IMR-90 (cell line): ENCODE data around the gene AKAP6. TPM values are rescaled to one million over a fixed set of nuclear protein-coding genes. Genes with fewer than 3 reads are reported as not detected.

Experiments
- ATAC-seq: fragments of 200-7000 bp; cut with Tn5 transposase; 2 replicates; pipeline ENCODE4 v1.9.1; 2020; ENCODE audit warnings: low read depth, mild to moderate bottlenecking, moderate library complexity
- BruUV-seq: library from RNA; stranded (reverse); fragments of 400-500 nt; replicated peaks from 2 replicates; lab custom pipeline; 2021; lab: Mats Ljungman, UMichigan
- CTCF ChIA-PET: fragments of 300-600 bp; formaldehyde crosslinking; extraction: SDS; loops from one replicate; lab custom pipeline; 2021; ENCODE audit warnings: antibody characterized with exemption; lab: Yijun Ruan, JAX
- POLR2A ChIA-PET: fragments of 300-600 bp; sonication (Branson Sonifier 250); formaldehyde crosslinking; loops from one replicate; lab custom pipeline; 2022; ENCODE audit warnings: antibody characterized with exemption; ENCODE audit not compliant: unreplicated experiment; lab: Charles Lee
- DNase-seq: peaks from one replicate; pipeline ENCODE4 v3.0.0; 2013
- H2AFZ ChIP-seq: replicated peaks from 2 replicates; pipeline ENCODE3; 2013; ENCODE audit warnings: low read length, mild to moderate bottlenecking; ENCODE audit not compliant: poor library complexity
- H2AK5ac ChIP-seq: 2 replicates; pipeline ENCODE4 v1.6.1; 2013; ENCODE audit warnings: low read depth, low read length, inconsistent platforms
- H2AK9ac ChIP-seq: replicated peaks from 2 replicates; pipeline ENCODE3; 2013; ENCODE audit warnings: mild to moderate bottlenecking, low read depth, low read length, moderate library complexity; ENCODE audit not compliant: poor library complexity
- H2BK120ac ChIP-seq: 2 replicates; pipeline ENCODE4 v1.6.1; 2013; ENCODE audit warnings: low read depth, low read length, inconsistent platforms
- H2BK15ac ChIP-seq: 3 replicates; pipeline ENCODE4 v1.6.1; 2013; ENCODE audit warnings: low read depth, low read length, inconsistent platforms
- H2BK20ac ChIP-seq: 2 replicates; pipeline ENCODE4 v1.6.1; 2013; ENCODE audit warnings: low read depth, mild to moderate bottlenecking, inconsistent platforms, low read length, moderate library complexity
- H2BK5ac ChIP-seq: 2 replicates; pipeline ENCODE4 v1.6.1; 2013; ENCODE audit warnings: mild to moderate bottlenecking, low read depth, low read length, inconsistent platforms; ENCODE audit not compliant: poor library complexity, severe bottlenecking
- H3K14ac ChIP-seq: replicated peaks from 2 replicates; pipeline ENCODE4 v1.6.1; 2013; ENCODE audit warnings: low read depth, low read length, inconsistent platforms
- H3K18ac ChIP-seq: 2 replicates; pipeline ENCODE4 v1.6.1; 2013; ENCODE audit warnings: low read depth, low read length, control low read depth
- H3K23ac ChIP-seq: 2 replicates; pipeline ENCODE4 v1.6.1; 2013; ENCODE audit warnings: low read depth, low read length, inconsistent platforms
- H3K27ac ChIP-seq: 2 replicates; pipeline ENCODE4 v1.5.1; 2013; ENCODE audit warnings: mild to moderate bottlenecking, control low read depth, low read length; ENCODE audit not compliant: insufficient read depth
- H3K27me3 ChIP-seq: 2 replicates; pipeline ENCODE4 v1.6.1; 2013; ENCODE audit warnings: low read length; ENCODE audit not compliant: control insufficient read depth, insufficient read depth
- H3K36me3 ChIP-seq: 2 replicates; pipeline ENCODE4 v1.6.1; 2013; ENCODE audit warnings: low read length, mixed read lengths; ENCODE audit not compliant: control insufficient read depth, insufficient read depth
- H3K4ac ChIP-seq: 2 replicates; pipeline ENCODE4 v1.6.1; 2013; ENCODE audit warnings: low read depth, low read length, inconsistent platforms
- H3K4me1 ChIP-seq: 2 replicates; pipeline ENCODE4 v1.6.1; 2013; ENCODE audit warnings: low read length, mixed read lengths; ENCODE audit not compliant: control insufficient read depth, insufficient read depth
- H3K4me2 ChIP-seq: 2 replicates; pipeline ENCODE4 v1.6.1; 2013; ENCODE audit warnings: low read depth, mild to moderate bottlenecking, control low read depth, low read length, moderate library complexity
- H3K4me3 ChIP-seq: 2 replicates; pipeline ENCODE4 v1.5.1; 2013; ENCODE audit warnings: low read depth, mild to moderate bottlenecking, control low read depth, low read length, moderate library complexity; ENCODE audit not compliant: insufficient read depth
- H3K56ac ChIP-seq: 2 replicates; pipeline ENCODE4 v1.6.1; 2013; ENCODE audit warnings: low read length, inconsistent platforms; ENCODE audit not compliant: insufficient read depth; ENCODE audit errors: extremely low read depth
- H3K79me1 ChIP-seq, 2 experiments: 2 replicates each; pipeline ENCODE4 v1.6.1; 2013; ENCODE audit warnings: low read length in 2 of 2, inconsistent platforms in 1 of 2, low read depth in 1 of 2
- H3K9ac ChIP-seq: 2 replicates; pipeline ENCODE4 v1.6.1; 2013; ENCODE audit warnings: low read depth, low read length, control low read depth
- H3K9me1 ChIP-seq: 2 replicates; pipeline ENCODE4 v1.6.1; 2013; ENCODE audit warnings: low read length, inconsistent platforms; ENCODE audit not compliant: insufficient read depth
- H3K9me3 ChIP-seq: 2 replicates; pipeline ENCODE4 v1.6.1; 2013; ENCODE audit warnings: low read length; ENCODE audit not compliant: control insufficient read depth, insufficient read depth
- H4K20me1 ChIP-seq: 2 replicates; pipeline ENCODE4 v1.6.1; 2013; ENCODE audit warnings: low read length, inconsistent platforms; ENCODE audit not compliant: insufficient read depth
- H4K5ac ChIP-seq: 2 replicates; pipeline ENCODE4 v1.6.1; 2013; ENCODE audit warnings: mild to moderate bottlenecking, low read depth, low read length, control low read depth
- H4K8ac ChIP-seq, 2 experiments: 2 replicates each; pipeline ENCODE4 v1.6.1; 2013; ENCODE audit warnings: low read depth in 2 of 2, low read length in 2 of 2, control low read depth in 1 of 2, inconsistent platforms in 1 of 2
- H4K91ac ChIP-seq: 2 replicates; pipeline ENCODE4 v1.6.1; 2013; ENCODE audit warnings: low read depth, low read length, inconsistent platforms; ENCODE audit not compliant: insufficient read depth
- BHLHE40 ChIP-seq: fragments of 150-350 bp; IDR thresholded peaks from 2 replicates; pipeline ENCODE4 v1.6.1; 2016; ENCODE audit warnings: mild to moderate bottlenecking, low read depth, low read length
- CEBPB ChIP-seq: IDR thresholded peaks from 2 replicates; pipeline ENCODE4 v1.6.1; 2012; ENCODE audit warnings: low read depth, low read length, improper control_type of control experiment
- CHD1 ChIP-seq: IDR thresholded peaks from 2 replicates; pipeline ENCODE4 v1.6.1; 2012; ENCODE audit warnings: low read depth, low read length, improper control_type of control experiment
- CTCF ChIP-seq: conservative IDR thresholded peaks from 2 replicates; pipeline ENCODE4 v1.5.1; 2012; ENCODE audit warnings: mild to moderate bottlenecking, low read depth, low read length, improper control_type of control experiment
- ELK1 ChIP-seq: fragments of 150-350 bp; IDR thresholded peaks from 2 replicates; pipeline ENCODE4 v1.6.1; 2016; ENCODE audit warnings: low read depth, mild to moderate bottlenecking, low read length, moderate library complexity, borderline replicate concordance
- FOS ChIP-seq: fragments of 150-350 bp; IDR thresholded peaks from 2 replicates; pipeline ENCODE4 v1.6.1; 2016; ENCODE audit warnings: low read depth, low read length
- MAFK ChIP-seq: IDR thresholded peaks from 2 replicates; pipeline ENCODE4 v1.6.1; 2012; ENCODE audit warnings: low read depth, low read length, improper control_type of control experiment
- MAZ ChIP-seq: IDR thresholded peaks from 2 replicates; pipeline ENCODE4 v1.6.1; 2012; ENCODE audit warnings: low read depth, mild to moderate bottlenecking, low read length, improper control_type of control experiment, moderate library complexity, borderline replicate concordance
- MXI1 ChIP-seq: IDR thresholded peaks from 2 replicates; pipeline ENCODE4 v1.6.1; 2012; ENCODE audit warnings: low read depth, mild to moderate bottlenecking, low read length, moderate library complexity, borderline replicate concordance
- NFE2L2 ChIP-seq: fragments of 150-350 bp; IDR thresholded peaks from 2 replicates; pipeline ENCODE4 v1.6.1; 2016; ENCODE audit warnings: low read depth, mild to moderate bottlenecking, low read length
- POLR2A ChIP-seq: IDR thresholded peaks from 2 replicates; pipeline ENCODE4 v1.6.1; 2012; ENCODE audit warnings: mild to moderate bottlenecking, low read depth, low read length
- RAD21 ChIP-seq: IDR thresholded peaks from 2 replicates; pipeline ENCODE4 v1.6.1; 2012; ENCODE audit warnings: low read length, improper control_type of control experiment
- RCOR1 ChIP-seq: IDR thresholded peaks from 2 replicates; pipeline ENCODE4 v1.6.1; 2012; ENCODE audit warnings: mild to moderate bottlenecking, low read length, improper control_type of control experiment; ENCODE audit not compliant: insufficient replicate concordance
- RFX5 ChIP-seq: IDR thresholded peaks from 2 replicates; pipeline ENCODE4 v1.8.0; 2012; ENCODE audit warnings: low read depth, mild to moderate bottlenecking, low read length, moderate library complexity
- SMC3 ChIP-seq: fragments of 150-350 bp; IDR thresholded peaks from 2 replicates; pipeline ENCODE4 v1.6.1; 2016; ENCODE audit warnings: low read depth, mild to moderate bottlenecking, antibody characterized with exemption, low read length, moderate library complexity
- USF2 ChIP-seq: fragments of 150-350 bp; IDR thresholded peaks from 2 replicates; pipeline ENCODE4 v1.6.1; 2017; ENCODE audit warnings: mild to moderate bottlenecking, antibody characterized with exemption, low read length, low read depth
- WGBS, 2 experiments: methylation state at CpG; one replicate each; pipeline versions ENCODE4 v1.1.5 to v1.1.7; 2013; ENCODE audit warnings: missing lambda C conversion rate in 2 of 2; ENCODE audit not compliant: insufficient read length in 1 of 2; ENCODE audit errors: extremely low coverage in 2 of 2; 5-methylcytosine and 5-hydroxymethylcytosine counted together
- dilution Hi-C: fragments of 300-500 bp; cut with HindIII; formaldehyde crosslinking; loops from one replicate; pipeline ENCODE4 v1.14.3; 2018; ENCODE audit warnings: low sequenced_read_pairs; ENCODE audit not compliant: unreplicated experiment
- in situ Hi-C: fragments of 300-500 bp; cut with MboI; formaldehyde crosslinking; loops from 3 replicates; pipeline ENCODE4 v1.14.3; 2019; ENCODE audit warnings: low sequenced_read_pairs, inconsistent platforms, mixed read lengths
- intact Hi-C: fragments of 100-400 bp; cut with micrococcal nuclease; formaldehyde crosslinking; loops from 2 replicates; pipeline ENCODE4 v1.10.0; 2022
- polyA plus RNA-seq, 3 experiments: library from polyadenylated mRNA; depleted of rRNA; stranded (reverse); fragments of >200 nt; gene quantifications; 2 replicates each; pipeline ENCODE4 v1.2.3, GENCODE V29; 2012; ENCODE audit warnings: low replicate concordance in 1 of 3
- total RNA-seq: library from RNA; depleted of rRNA; stranded (reverse); fragments of >200 nt; gene quantifications from 2 replicates; pipeline ENCODE4 v1.2.3, GENCODE V29; 2012

Gene AKAP6
- total and polyA plus RNA-seq, 2 of the 4 experiments (the other 2 are of a cell fraction) = 0.22 to 1.6 TPM

- Histone ChIP-seq H4K91ac (no peak overlapping the region), H3K4me2 (no peak overlapping the region), H3K27me3 (no peaks in the 10 kb centered on the region; the same call in 1 of the 2 replicates), H3K27ac (no peak overlapping the region), H2AK9ac (no peak overlapping the region), H2BK20ac (no peak overlapping the region), H2BK5ac (no peak overlapping the region), H4K5ac (no peak overlapping the region), H3K9ac (no peak overlapping the region), H3K4me1 (no peaks in the 10 kb centered on the region), H3K18ac (no peak overlapping the region), H3K79me1 (no peaks in the 10 kb centered on the region), H2BK15ac (no peak overlapping the region), H3K23ac (no peak overlapping the region), H3K36me3 (no peaks in the 10 kb centered on the region), H3K56ac (no peak overlapping the region), H2AK5ac (no peak overlapping the region), H3K9me3 (no peaks in the 10 kb centered on the region), H4K8ac (no peak overlapping the region), H4K20me1 (no peaks in the 10 kb centered on the region), H3K4ac (no peak overlapping the region), H2AFZ (no peak overlapping the region), H3K14ac (no peak overlapping the region), H3K4me3 (no peak overlapping the region), H2BK120ac (no peak overlapping the region), H3K9me1 (no peaks in the 10 kb centered on the region)
- no TSS peak for BruUV-seq
- dilution Hi-C loops (no loop called here), intact Hi-C loops (no loop called here), in situ Hi-C loops (no loop called here)
- WGBS, 2 experiments = no CpG with 5 or more reads among the region's 2 CpGs
- DNase-seq (no peak), ATAC-seq (no peak)
- CTCF ChIA-PET = interaction anchor here (0.7 kb wide), 1 partner anchor 8 kb away, joined by 3 read pairs; no protein-coding TSS in a partner anchor
- POLR2A ChIA-PET = no interaction called here
- TF ChIP-seq RCOR1 (no peak), POLR2A (no peak), MXI1 (no peak), CHD1 (no peak), FOS (no peak), NFE2L2 (no peak), BHLHE40 (no peak), MAZ (no peak), RFX5 (no peak), MAFK (no peak), RAD21 (no peak), USF2 (no peak), CEBPB (no peak), CTCF (no peak), ELK1 (no peak), SMC3 (no peak)
Observed at GRCh38 chr14:32731249-32731648, 402.2 kb downstream of the AKAP6 start.
